OCI-LY7 (cell line): Measurements from ENCODE around the gene UBA1.

ENCODE experiments used
- EZH2phosphoT487 ChIP-seq: fragments of 200-600 bp; sonication (generic); IDR thresholded peaks from 2 replicates; pipeline ENCODE4 v1.6.1; 2018; ENCODE audit warnings: low read depth, borderline replicate concordance, mild to moderate bottlenecking, mixed run types, antibody characterized with exemption, low read length, moderate library complexity, mixed read lengths
- TF ChIP-seq, protein P1 (sequence below): fragments of 200-600 bp; sonication (generic); conservative IDR thresholded peaks from 2 replicates; pipeline ENCODE4 v1.5.1; 2014; ENCODE audit warnings: mild to moderate bottlenecking, antibody characterized with exemption, low read length, moderate library complexity, mixed read lengths

DNA sequence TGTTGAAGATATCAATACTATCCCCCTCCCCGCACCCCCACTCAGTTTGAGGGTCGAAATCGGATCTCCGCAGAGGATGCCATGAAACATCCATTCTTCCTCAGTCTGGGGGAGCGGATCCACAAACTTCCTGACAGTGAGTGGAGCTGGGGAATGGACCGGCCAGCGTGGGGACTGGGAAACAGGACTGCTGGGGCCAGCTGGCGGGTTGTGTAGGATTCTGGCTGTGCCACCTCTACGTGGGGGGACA, 33.6 kb downstream of the UBA1 start:
- TF ChIP-seq, protein P1, sequence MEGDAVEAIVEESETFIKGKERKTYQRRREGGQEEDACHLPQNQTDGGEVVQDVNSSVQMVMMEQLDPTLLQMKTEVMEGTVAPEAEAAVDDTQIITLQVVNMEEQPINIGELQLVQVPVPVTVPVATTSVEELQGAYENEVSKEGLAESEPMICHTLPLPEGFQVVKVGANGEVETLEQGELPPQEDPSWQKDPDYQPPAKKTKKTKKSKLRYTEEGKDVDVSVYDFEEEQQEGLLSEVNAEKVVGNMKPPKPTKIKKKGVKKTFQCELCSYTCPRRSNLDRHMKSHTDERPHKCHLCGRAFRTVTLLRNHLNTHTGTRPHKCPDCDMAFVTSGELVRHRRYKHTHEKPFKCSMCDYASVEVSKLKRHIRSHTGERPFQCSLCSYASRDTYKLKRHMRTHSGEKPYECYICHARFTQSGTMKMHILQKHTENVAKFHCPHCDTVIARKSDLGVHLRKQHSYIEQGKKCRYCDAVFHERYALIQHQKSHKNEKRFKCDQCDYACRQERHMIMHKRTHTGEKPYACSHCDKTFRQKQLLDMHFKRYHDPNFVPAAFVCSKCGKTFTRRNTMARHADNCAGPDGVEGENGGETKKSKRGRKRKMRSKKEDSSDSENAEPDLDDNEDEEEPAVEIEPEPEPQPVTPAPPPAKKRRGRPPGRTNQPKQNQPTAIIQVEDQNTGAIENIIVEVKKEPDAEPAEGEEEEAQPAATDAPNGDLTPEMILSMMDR: no peak
- no peak for TF ChIP-seq EZH2phosphoT487
